WTC11 (cell line): Measurements from ENCODE around the gene UMODL1. TPM values are rescaled to one million over a fixed set of nuclear protein-coding genes. Genes with fewer than 3 reads are reported as not detected.
A peak's percentile ranks its signal among the peaks of the same experiment; 100 is the strongest.

Experiments
- ATAC-seq: fragments of 200-7000 bp; cut with Tn5 transposase; 2 replicates; pipeline ENCODE4 v1.10.0; 2021; ENCODE audit warnings: mild to moderate bottlenecking, moderate library complexity
- CTCF ChIA-PET: fragments of 300-600 bp; sonication (Branson Sonifier 250); formaldehyde crosslinking; loops from one replicate; lab custom pipeline; 2021; ENCODE audit warnings: antibody characterized with exemption; lab: Charles Lee
- POLR2A ChIA-PET: fragments of 350-600 bp; sonication (Branson Sonifier 250); formaldehyde crosslinking; loops from one replicate; lab custom pipeline; 2021; ENCODE audit warnings: antibody characterized with exemption; lab: Charles Lee
- DNase-seq: peaks from one replicate; pipeline ENCODE4 v3.0.0; 2021; ENCODE audit warnings: low spot score
- H3K27ac Mint-ChIP-seq: 2 replicates; pipeline ENCODE4 v1.8.0; 2021; ENCODE audit warnings: mixed read lengths
- H3K27me3 Mint-ChIP-seq: 2 replicates; pipeline ENCODE4 v1.8.0; 2021; ENCODE audit warnings: low read depth, mild to moderate bottlenecking, moderate library complexity, mixed read lengths
- H3K36me3 Mint-ChIP-seq: 2 replicates; pipeline ENCODE4 v1.8.0; 2021; ENCODE audit warnings: mixed read lengths
- H3K4me1 Mint-ChIP-seq: 2 replicates; pipeline ENCODE4 v1.8.0; 2022; ENCODE audit warnings: mixed read lengths
- H3K4me3 Mint-ChIP-seq: 2 replicates; pipeline ENCODE4 v1.8.0; 2021; ENCODE audit warnings: mild to moderate bottlenecking, moderate library complexity, mixed read lengths
- H3K9me3 Mint-ChIP-seq: 2 replicates; pipeline ENCODE4 v1.8.0; 2021; ENCODE audit warnings: mixed read lengths
- AR ChIP-seq: fragments of 250-450 bp; sonication (Bioruptor Pico); IDR thresholded peaks from 2 replicates; pipeline ENCODE4 v1.9.0; 2021; ENCODE audit warnings: mild to moderate bottlenecking
- ATF6 ChIP-seq: sonication (generic); formaldehyde crosslinking; IDR thresholded peaks from 2 replicates; pipeline ENCODE4 v1.8.1; 2023; ENCODE audit warnings: mild to moderate bottlenecking, missing genetic modification reagents
- CDX4 ChIP-seq: fragments of 250-450 bp; sonication (Bioruptor Pico); IDR thresholded peaks from 2 replicates; pipeline ENCODE4 v1.9.0; 2021; ENCODE audit warnings: moderate library complexity, mild to moderate bottlenecking, inconsistent platforms, borderline replicate concordance
- CREB1 ChIP-seq: sonication (generic); formaldehyde crosslinking; IDR thresholded peaks from 2 replicates; pipeline ENCODE4 v1.8.0; 2023; ENCODE audit warnings: mild to moderate bottlenecking, missing genetic modification reagents
- ELF4 ChIP-seq: sonication (generic); formaldehyde crosslinking; IDR thresholded peaks from 2 replicates; pipeline ENCODE4 v1.8.1; 2022; ENCODE audit warnings: low read depth, mild to moderate bottlenecking, moderate library complexity, missing genetic modification reagents
- FOXK1 ChIP-seq: sonication (generic); formaldehyde crosslinking; IDR thresholded peaks from 2 replicates; pipeline ENCODE4 v1.8.0; 2022; ENCODE audit warnings: mild to moderate bottlenecking, moderate library complexity, missing genetic modification reagents
- GRHL2 ChIP-seq: fragments of 250-450 bp; sonication (Bioruptor Pico); IDR thresholded peaks from 2 replicates; pipeline ENCODE4 v1.8.0; 2022; ENCODE audit warnings: mild to moderate bottlenecking, moderate library complexity; ENCODE audit not compliant: insufficient replicate concordance, severe bottlenecking
- JAZF1 ChIP-seq: fragments of 250-450 bp; sonication (Bioruptor Pico); IDR thresholded peaks from 2 replicates; pipeline ENCODE4 v1.9.0; 2021; ENCODE audit warnings: moderate library complexity, mild to moderate bottlenecking, inconsistent platforms
- KAT7 ChIP-seq: sonication (generic); formaldehyde crosslinking; IDR thresholded peaks from 2 replicates; pipeline ENCODE4 v1.8.1; 2023; ENCODE audit warnings: missing genetic modification reagents, mild to moderate bottlenecking, borderline replicate concordance
- NFYB ChIP-seq: sonication (generic); formaldehyde crosslinking; conservative IDR thresholded peaks from 2 replicates; pipeline ENCODE4 v1.8.0; 2022; ENCODE audit warnings: low read depth, missing genetic modification reagents
- NR2C2 ChIP-seq: sonication (generic); formaldehyde crosslinking; IDR thresholded peaks from 2 replicates; pipeline ENCODE4 v1.8.0; 2022; ENCODE audit warnings: mild to moderate bottlenecking, missing genetic modification reagents
- NR3C1 ChIP-seq: sonication (generic); formaldehyde crosslinking; conservative IDR thresholded peaks from 2 replicates; pipeline ENCODE4 v1.8.1; 2023; ENCODE audit warnings: low read depth, mild to moderate bottlenecking, missing genetic modification reagents
- SMAD3 ChIP-seq: sonication (generic); formaldehyde crosslinking; IDR thresholded peaks from 2 replicates; pipeline ENCODE4 v1.8.0; 2022; ENCODE audit warnings: missing genetic modification reagents, mild to moderate bottlenecking, borderline replicate concordance
- SOX15 ChIP-seq: fragments of 250-450 bp; sonication (Bioruptor Pico); IDR thresholded peaks from 2 replicates; pipeline ENCODE4 v1.9.0; 2021; ENCODE audit warnings: mild to moderate bottlenecking
- TEAD1 ChIP-seq: sonication (generic); formaldehyde crosslinking; IDR thresholded peaks from 2 replicates; pipeline ENCODE4 v1.8.0; 2022; ENCODE audit warnings: mild to moderate bottlenecking, missing genetic modification reagents
- USF2 ChIP-seq: sonication (generic); formaldehyde crosslinking; IDR thresholded peaks from 2 replicates; pipeline ENCODE4 v1.8.1; 2023; ENCODE audit warnings: mild to moderate bottlenecking, missing genetic modification reagents, moderate library complexity
- ZNF121 ChIP-seq: sonication (generic); formaldehyde crosslinking; IDR thresholded peaks from 2 replicates; pipeline ENCODE4 v1.8.0; 2023; ENCODE audit warnings: missing genetic modification reagents
- ZNF263 ChIP-seq: sonication (generic); formaldehyde crosslinking; IDR thresholded peaks from 2 replicates; pipeline ENCODE4 v1.8.1; 2022; ENCODE audit warnings: low read depth, mild to moderate bottlenecking, moderate library complexity, missing genetic modification reagents
- ZNF425 ChIP-seq: fragments of 250-450 bp; sonication (Bioruptor Pico); conservative IDR thresholded peaks from 2 replicates; pipeline ENCODE4 v1.9.0; 2021; ENCODE audit warnings: mild to moderate bottlenecking
- total RNA-seq: library from RNA; stranded (reverse); gene quantifications from 3 replicates; pipeline ENCODE4 v1.2.3, GENCODE V29; 2021

The UMODL1 gene
- total RNA-seq, 1 experiment from 2014 or later: not detected

GRCh38 chr21:42129300-42130266 lies 58.5 kb downstream of the UMODL1 start:
- Mint-ChIP-seq H3K27me3 (no peaks in the 10 kb centered on the region), H3K9me3 (no peaks in the 10 kb centered on the region), H3K36me3 (no peaks in the 10 kb centered on the region), H3K4me1 (no peaks in the 10 kb centered on the region), H3K4me3 (no peak overlapping the region), H3K27ac (no peak overlapping the region)
- DNase-seq: no peak
- ATAC-seq: no peak
- CTCF ChIA-PET: interaction anchor here (1.6 to 5.6 kb wide), 2 partner anchors 13 to 22 kb away, joined by 3 to 40 read pairs; no protein-coding TSS in a partner anchor
- POLR2A ChIA-PET: no interaction called here
- TF ChIP-seq CDX4 (CRISPR knock-in tag) (no peak), SMAD3 (CRISPR knock-in tag) (no peak), NFYB (CRISPR knock-in tag) (no peak), ZNF263 (CRISPR knock-in tag) (no peak), GRHL2 (CRISPR knock-in tag) (no peak), JAZF1 (no peak), ELF4 (CRISPR knock-in tag) (no peak), CREB1 (CRISPR knock-in tag) (no peak), NR2C2 (no peak), SOX15 (CRISPR knock-in tag) (no peak), FOXK1 (no peak), ATF6 (no peak), AR (CRISPR knock-in tag) (no peak), ZNF425 (CRISPR knock-in tag) (no peak), TEAD1 (CRISPR knock-in tag) (no peak), NR3C1 (CRISPR knock-in tag) (no peak), KAT7 (CRISPR knock-in tag) (no peak)

GRCh38 chr21:42130441-42130840 lies 59.3 kb downstream of the UMODL1 start:
- no peaks in the 10 kb centered on the region for H3K4me1 Mint-ChIP-seq
- POLR2A ChIA-PET: no interaction called here
- CTCF ChIA-PET: interaction anchor here (0.9 to 5.6 kb wide), 3 partner anchors 14 to 251 kb away, joined by 3 to 40 read pairs (median 3); no protein-coding TSS in a partner anchor
- no peak overlapping the region for H3K4me3 Mint-ChIP-seq
- DNase-seq (no peak), ATAC-seq (no peak)
- no peaks in the 10 kb centered on the region for H3K27me3 Mint-ChIP-seq
- no peaks in the 10 kb centered on the region for H3K9me3 Mint-ChIP-seq
- no peak overlapping the region for H3K27ac Mint-ChIP-seq
- H3K36me3 Mint-ChIP-seq: no peaks in the 10 kb centered on the region
- no peak for TF ChIP-seq ZNF121 (CRISPR knock-in tag)
- TF ChIP-seq NFYB (CRISPR knock-in tag): peak; percentile 68
- peak; percentile 59; the same call in 1 of the 2 replicates for TF ChIP-seq USF2 (CRISPR knock-in tag)
- TF ChIP-seq, all 79 proteins: peak for 2
